Natural killer cell (primary cell): ENCODE data around the gene MSMB. TPM values are rescaled to one million over a fixed set of nuclear protein-coding genes. Genes with fewer than 3 reads are reported as not detected.
"Not testable (repeated sequence)": the region's sequence is repeated elsewhere in the genome, so short reads cannot be mapped to it uniquely, and the experiment has no call there.

ENCODE experiments used
- ATAC-seq, 3 donors: fragments of 150-1000 bp in 2 of 3; fragments of 200-7000 bp in 1 of 3; cut with Tn5 transposase; 1 replicate in 1 of 3; 2 replicates in 2 of 3; pipeline ENCODE4 v1.10.0; 2021; ENCODE audit warnings: mild to moderate bottlenecking in 2 of 3, moderate library complexity in 2 of 3
- DNase-seq, 2 donors: peaks; one replicate each; pipeline versions ENCODE4 v3.0.0 to v3.0.0-alpha.2; 2013 to 2021; ENCODE audit warnings: mixed read lengths in 1 of 2
- H3K27ac ChIP-seq: one replicate; pipeline ENCODE4 v1.5.1; 2013; ENCODE audit warnings: mild to moderate bottlenecking, low read length
- H3K27me3 ChIP-seq: one replicate; pipeline ENCODE4 v1.6.1; 2013; ENCODE audit warnings: low read length; ENCODE audit not compliant: control insufficient read depth, insufficient read depth
- H3K36me3 ChIP-seq: one replicate; pipeline ENCODE4 v1.6.1; 2013; ENCODE audit warnings: low read length; ENCODE audit not compliant: control insufficient read depth, insufficient read depth
- H3K4me1 ChIP-seq: one replicate; pipeline ENCODE4 v1.6.1; 2013; ENCODE audit warnings: low read length; ENCODE audit not compliant: control insufficient read depth, insufficient read depth
- H3K4me3 ChIP-seq: one replicate; pipeline ENCODE4 v1.5.1; 2013; ENCODE audit warnings: low read length
- H3K9me3 ChIP-seq: one replicate; pipeline ENCODE4 v1.6.1; 2013; ENCODE audit warnings: low read length; ENCODE audit not compliant: control insufficient read depth, insufficient read depth
- H3K27ac Mint-ChIP-seq, 2 donors: one replicate each; pipeline ENCODE4 v1.8.0; 2022; ENCODE audit warnings: mild to moderate bottlenecking in 2 of 2, mixed read lengths in 2 of 2, moderate library complexity in 1 of 2
- H3K27me3 Mint-ChIP-seq, 2 donors: one replicate each; pipeline ENCODE4 v1.8.0; 2022; ENCODE audit warnings: low read depth in 2 of 2, mixed read lengths in 2 of 2
- H3K36me3 Mint-ChIP-seq: one replicate; pipeline ENCODE4 v1.8.0; 2022; ENCODE audit warnings: mixed read lengths
- H3K4me1 Mint-ChIP-seq, 2 donors: one replicate each; pipeline ENCODE4 v1.8.0; 2022; ENCODE audit warnings: mixed read lengths in 2 of 2
- H3K4me3 Mint-ChIP-seq: one replicate; pipeline ENCODE4 v1.8.0; 2022; ENCODE audit warnings: mild to moderate bottlenecking, moderate library complexity, mixed read lengths
- H3K9me3 Mint-ChIP-seq, 2 donors: one replicate each; pipeline ENCODE4 v1.8.0; 2022; ENCODE audit warnings: mixed read lengths in 2 of 2
- CTCF ChIP-seq: fragments of 200-600 bp; IDR thresholded peaks from one replicate; pipeline ENCODE4 v1.8.0; 2022; ENCODE audit warnings: antibody characterized with exemption
- WGBS: methylation state at CpG from one replicate; pipeline ENCODE4 v1.1.7; 2013; ENCODE audit warnings: missing lambda C conversion rate; ENCODE audit not compliant: insufficient coverage; 5-methylcytosine and 5-hydroxymethylcytosine counted together
- intact Hi-C: fragments of 100-400 bp; cut with micrococcal nuclease; formaldehyde crosslinking; loops from one replicate; pipeline ENCODE4 v1.14.2; 2022
- total RNA-seq, 4 donors: library from RNA; stranded (reverse); fragments of 120-200 nt in 1 of 4; gene quantifications; one replicate each; pipeline versions ENCODE4 v1.2.3 to v1.2.4, GENCODE V29; 2013 to 2022

The MSMB gene
- total RNA-seq, 3 donors from 2014 or later (not counting 1 experiment from before 2014, with no cell fraction given), result not detected

- no peak for DNase-seq
- no peak overlapping the region for H3K4me3 ChIP-seq
- H3K36me3 Mint-ChIP-seq, result peaks cover 12% of the 10 kb centered on the region
These were observed 6.8 kb upstream of the MSMB start for GRCh38 chr10:46052791-46053375.

GRCh38 chr10:46052057-46052790 lies 6.2 kb upstream of the MSMB start:
- Histone ChIP-seq H3K27me3 (no peaks in the 10 kb centered on the region), H3K4me3 (no peak overlapping the region), H3K4me1 (no peaks in the 10 kb centered on the region), H3K9me3 (peaks cover 4% of the 10 kb centered on the region), H3K36me3 (no peaks in the 10 kb centered on the region), H3K27ac (no peak overlapping the region)
- Mint-ChIP-seq H3K36me3 (peaks cover 7% of the 10 kb centered on the region), H3K4me3 (no peak overlapping the region), H3K27me3 (peaks cover 8 to 13% of the 10 kb centered on the region in 2 donors), H3K27ac (no peak overlapping the region), H3K9me3 (peaks cover 0 to 3% of the 10 kb centered on the region in 2 donors), H3K4me1 (peaks cover 0 to 13% of the 10 kb centered on the region in 2 donors)
- WGBS, result 93% methylated on average over 6 of the region's 7 CpGs
- intact Hi-C loops, result no loop called here
- DNase-seq, result no peak
- ATAC-seq, result no peak
- no peak for TF ChIP-seq CTCF

More at GRCh38 chr10:46052791-46053375, 6.8 kb upstream of the MSMB start:
- H3K4me1 ChIP-seq, result no peaks in the 10 kb centered on the region
- intact Hi-C loops, result no loop called here
- WGBS, result 85% methylated on average over 6 of the region's 6 CpGs
- H3K4me1 Mint-ChIP-seq, result peaks cover 0 to 13% of the 10 kb centered on the region in 2 donors
- H3K27ac Mint-ChIP-seq, result no peak overlapping the region
- no peaks in the 10 kb centered on the region for H3K36me3 ChIP-seq
- no peak for ATAC-seq
- peaks cover 5 to 16% of the 10 kb centered on the region in 2 donors for H3K27me3 Mint-ChIP-seq
- no peak overlapping the region for H3K4me3 Mint-ChIP-seq
- peaks cover 4% of the 10 kb centered on the region for H3K9me3 ChIP-seq
- no peaks in the 10 kb centered on the region for H3K27me3 ChIP-seq
- no peak for TF ChIP-seq CTCF
- H3K27ac ChIP-seq, result no peak overlapping the region
- H3K9me3 Mint-ChIP-seq, result peaks cover 3% of the 10 kb centered on the region in 2 donors

GRCh38 chr10:46050941-46051623 lies 5.0 kb upstream of the MSMB start:
- intact Hi-C loops, result no loop called here
- H3K27ac Mint-ChIP-seq, result no peak overlapping the region

GRCh38 chr10:46049497-46049831 lies 3.4 kb upstream of the MSMB start:
- H3K27ac ChIP-seq, result not testable (repeated sequence)

More at GRCh38 chr10:46050941-46051623, 5.0 kb upstream of the MSMB start:
- no peak overlapping the region for H3K4me3 Mint-ChIP-seq
- 56% methylated on average over 11 of the region's 11 CpGs for WGBS
- DNase-seq (no peak), ATAC-seq (no peak)
- Histone ChIP-seq H3K36me3 (no peaks in the 10 kb centered on the region), H3K4me3 (no peak overlapping the region), H3K4me1 (no peaks in the 10 kb centered on the region), H3K27ac (no peak overlapping the region), H3K9me3 (no peaks in the 10 kb centered on the region), H3K27me3 (no peaks in the 10 kb centered on the region)
- no peak for TF ChIP-seq CTCF
- H3K9me3 Mint-ChIP-seq, result no peaks in the 10 kb centered on the region
- H3K36me3 Mint-ChIP-seq, result no peaks in the 10 kb centered on the region
- peaks cover 0 to 13% of the 10 kb centered on the region in 2 donors for H3K4me1 Mint-ChIP-seq
- peaks cover 9% of the 10 kb centered on the region in 2 donors for H3K27me3 Mint-ChIP-seq

More at GRCh38 chr10:46049497-46049831, 3.4 kb upstream of the MSMB start:
- H3K36me3 Mint-ChIP-seq, ATAC-seq, intact Hi-C loops, H3K27me3 ChIP-seq, H3K4me1 ChIP-seq, H3K4me3 Mint-ChIP-seq, H3K36me3 ChIP-seq, H3K9me3 ChIP-seq, H3K4me3 ChIP-seq, H3K27ac Mint-ChIP-seq, H3K4me1 Mint-ChIP-seq, H3K9me3 Mint-ChIP-seq, H3K27me3 Mint-ChIP-seq, DNase-seq: not testable (repeated sequence)
- WGBS, result 98% methylated on average over 8 of the region's 11 CpGs
